Gastroesophageal sphincter (tissue), 4 donors: ENCODE results near the gene CLSTN1. TPM values are rescaled to one million over a fixed set of nuclear protein-coding genes. Genes with fewer than 3 reads are reported as not detected.

Experiments
- ATAC-seq: fragments of 150-250 bp; one replicate; pipeline ENCODE4 v1.9.1; 2016; ENCODE audit warnings: mild to moderate bottlenecking, moderate library complexity
- H3K27ac ChIP-seq, 4 donors: fragments of 200-600 bp; sonication (generic) in 3 of 4; 1 replicate in 3 of 4; 2 replicates in 1 of 4; pipeline ENCODE4 v1.5.1; 2016 to 2019
- H3K27me3 ChIP-seq: fragments of 200-600 bp; sonication (generic); one replicate; pipeline ENCODE4 v1.5.1; 2019
- H3K36me3 ChIP-seq, 2 donors: fragments of 200-600 bp; sonication (generic); one replicate each; pipeline ENCODE4 v1.5.1; 2019; ENCODE audit warnings: control low read depth in 1 of 2
- H3K4me1 ChIP-seq, 3 donors: fragments of 200-600 bp; sonication (generic); 1 replicate in 2 of 3; 2 replicates in 1 of 3; pipeline ENCODE4 v1.5.1; 2016 to 2019; ENCODE audit warnings: control low read depth in 2 of 3
- H3K4me3 ChIP-seq, 2 donors: fragments of 200-600 bp; sonication (generic); one replicate each; pipeline ENCODE4 v1.5.1; 2019; ENCODE audit warnings: mild to moderate bottlenecking in 1 of 2, moderate library complexity in 1 of 2
- H3K9me3 ChIP-seq, 3 donors: fragments of 200-600 bp; sonication (generic); one replicate each; pipeline ENCODE4 v1.5.1; 2017 to 2019; ENCODE audit warnings: control low read depth in 2 of 3
- EP300 ChIP-seq: sonication (generic); formaldehyde crosslinking; IDR thresholded peaks from one replicate; pipeline ENCODE4 v1.6.1; 2017; ENCODE audit warnings: antibody characterized with exemption, mild to moderate bottlenecking
- POLR2A ChIP-seq, 2 donors: fragments of 450-650 bp; IDR thresholded peaks; one replicate each; pipeline ENCODE4 v1.6.1; 2017; ENCODE audit warnings: antibody characterized with exemption in 2 of 2, mild to moderate bottlenecking in 2 of 2, moderate library complexity in 1 of 2
- POLR2AphosphoS5 ChIP-seq: sonication (generic); formaldehyde crosslinking; IDR thresholded peaks from one replicate; pipeline ENCODE4 v1.6.1; 2017; ENCODE audit warnings: antibody characterized with exemption
- WGBS, 2 donors: methylation state at CpG; one replicate each; pipeline ENCODE4 v1.1.5; 2018; ENCODE audit warnings: low coverage in 1 of 2; 5-methylcytosine and 5-hydroxymethylcytosine counted together
- total RNA-seq, 4 donors: library from RNA; depleted of rRNA; stranded (reverse); fragments of >200 nt; gene quantifications; one replicate each; pipeline ENCODE4 v1.1.0, GENCODE V29; 2016
- TF ChIP-seq, protein P1 (sequence below), 4 experiments: fragments of 200-600 bp in 2 of 4; fragments of 450-650 bp in 2 of 4; sonication (generic) in 1 of 4; IDR thresholded peaks; one replicate each; pipeline ENCODE4 v1.5.1; 2017 to 2019; ENCODE audit warnings: antibody characterized with exemption in 4 of 4, mild to moderate bottlenecking in 2 of 4, moderate library complexity in 2 of 4

CLSTN1 gene
- total RNA-seq, 4 donors from 2014 or later: 45.1 to 95.4 (median 58.7) TPM

DNA sequence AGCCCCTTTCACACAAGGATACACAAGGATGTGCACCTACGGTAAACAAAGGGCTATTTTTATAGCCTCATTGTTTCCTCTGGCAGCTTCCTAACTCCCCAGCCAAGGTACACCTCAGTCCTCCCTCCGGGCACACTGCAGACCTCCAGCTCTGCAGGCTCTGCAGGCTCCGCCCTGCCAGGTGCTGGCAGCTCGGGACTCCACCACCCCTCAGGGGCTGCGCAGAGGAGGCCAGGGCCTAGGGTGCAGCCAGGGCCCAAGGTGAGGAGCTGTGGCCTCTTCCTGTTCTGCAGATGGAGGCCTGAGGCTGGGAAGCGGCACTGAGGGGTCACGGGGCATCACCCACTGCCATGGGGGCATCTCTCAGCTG is 19.8 kb upstream of the CLSTN1 start:
- peak; percentile 8 for ATAC-seq
- WGBS, 2 donors: no CpG with 5 or more reads among the region's 7 CpGs

GRCh38 chr1:9842781-9843575 is 19.2 kb upstream of the CLSTN1 start:
- no peaks in the 10 kb centered on the region for H3K36me3 ChIP-seq
- H3K27me3 ChIP-seq: no peaks in the 10 kb centered on the region
- TF ChIP-seq, protein P1, sequence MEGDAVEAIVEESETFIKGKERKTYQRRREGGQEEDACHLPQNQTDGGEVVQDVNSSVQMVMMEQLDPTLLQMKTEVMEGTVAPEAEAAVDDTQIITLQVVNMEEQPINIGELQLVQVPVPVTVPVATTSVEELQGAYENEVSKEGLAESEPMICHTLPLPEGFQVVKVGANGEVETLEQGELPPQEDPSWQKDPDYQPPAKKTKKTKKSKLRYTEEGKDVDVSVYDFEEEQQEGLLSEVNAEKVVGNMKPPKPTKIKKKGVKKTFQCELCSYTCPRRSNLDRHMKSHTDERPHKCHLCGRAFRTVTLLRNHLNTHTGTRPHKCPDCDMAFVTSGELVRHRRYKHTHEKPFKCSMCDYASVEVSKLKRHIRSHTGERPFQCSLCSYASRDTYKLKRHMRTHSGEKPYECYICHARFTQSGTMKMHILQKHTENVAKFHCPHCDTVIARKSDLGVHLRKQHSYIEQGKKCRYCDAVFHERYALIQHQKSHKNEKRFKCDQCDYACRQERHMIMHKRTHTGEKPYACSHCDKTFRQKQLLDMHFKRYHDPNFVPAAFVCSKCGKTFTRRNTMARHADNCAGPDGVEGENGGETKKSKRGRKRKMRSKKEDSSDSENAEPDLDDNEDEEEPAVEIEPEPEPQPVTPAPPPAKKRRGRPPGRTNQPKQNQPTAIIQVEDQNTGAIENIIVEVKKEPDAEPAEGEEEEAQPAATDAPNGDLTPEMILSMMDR (IDR thresholded peaks at IDR 0.05): no peak
- TF ChIP-seq POLR2AphosphoS5 (no peak), EP300 (no peak), POLR2A (IDR thresholded peaks at IDR 0.05) (no peak)
- no peak for ATAC-seq
- peak overlapping the region in 1 of 4 donors; percentile 21 for H3K27ac ChIP-seq
- H3K9me3 ChIP-seq: no peaks in the 10 kb centered on the region
- no peak overlapping the region for H3K4me3 ChIP-seq
- H3K4me1 ChIP-seq: peaks cover 0 to 29% (median 0%) of the 10 kb centered on the region in 3 donors
- no CpG with 5 or more reads among the region's 20 CpGs for WGBS, 2 donors

More for the DNA sequence above, 19.8 kb upstream of the CLSTN1 start:
- Histone ChIP-seq H3K4me1 (peaks cover 0 to 29% (median 0%) of the 10 kb centered on the region in 3 donors), H3K36me3 (no peaks in the 10 kb centered on the region), H3K27ac (peak overlapping the region in 1 of 4 donors; percentile 21), H3K4me3 (no peak overlapping the region), H3K27me3 (no peaks in the 10 kb centered on the region), H3K9me3 (no peaks in the 10 kb centered on the region)
- no peak for TF ChIP-seq POLR2AphosphoS5
- TF ChIP-seq POLR2A (IDR thresholded peaks at IDR 0.05): no peak
- TF ChIP-seq, protein P1 (IDR thresholded peaks at IDR 0.05): no peak
- TF ChIP-seq EP300: no peak

DNA sequence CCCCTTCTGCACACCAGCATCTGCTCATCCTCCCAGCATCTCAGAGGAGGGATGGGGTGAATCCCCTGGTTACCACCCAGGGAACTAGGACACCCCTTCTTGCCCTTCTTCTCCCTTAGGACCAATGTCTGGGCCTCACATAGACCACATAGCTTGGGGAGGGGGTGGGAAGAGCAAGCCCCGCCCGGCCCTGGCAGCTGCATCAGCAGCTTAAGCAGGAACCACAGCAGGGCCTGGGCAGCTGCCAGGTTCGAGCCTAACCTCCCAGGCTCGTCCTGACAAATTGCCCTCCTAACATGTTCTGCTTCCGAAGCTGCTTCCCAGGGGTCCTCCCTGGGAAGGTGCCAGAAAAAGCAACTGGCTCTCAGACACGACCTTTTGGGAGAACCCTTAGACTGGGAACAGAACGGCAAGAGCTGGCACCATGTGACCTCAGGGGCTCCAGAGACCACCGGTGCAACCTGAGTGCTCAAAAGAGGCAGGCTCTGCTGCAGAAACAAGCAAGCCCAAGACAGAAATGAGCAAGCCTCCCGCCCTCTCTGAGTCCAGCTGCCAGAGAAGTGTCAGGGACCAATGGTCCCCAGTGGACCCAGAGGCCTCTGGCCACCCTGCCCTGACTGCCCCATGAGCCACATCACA is 18.4 kb upstream of the CLSTN1 start:
- 20 to 60% methylated on average over 1 to 2 of the region's 9 CpGs for WGBS, 2 donors
- no peak overlapping the region for H3K27ac ChIP-seq
- H3K36me3 ChIP-seq: no peaks in the 10 kb centered on the region

GRCh38 chr1:9841460-9841859 is 17.7 kb upstream of the CLSTN1 start:
- WGBS, 2 donors: 100% methylated on average over 1 of the region's 2 CpGs; no CpG with 5 or more reads in 1 of the 2 donors
- H3K36me3 ChIP-seq: no peaks in the 10 kb centered on the region
- H3K4me1 ChIP-seq: peaks cover 0 to 31% (median 0%) of the 10 kb centered on the region in 3 donors
- H3K27me3 ChIP-seq: no peaks in the 10 kb centered on the region
- no peak for TF ChIP-seq EP300
- TF ChIP-seq, protein P1 (IDR thresholded peaks at IDR 0.05): no peak
- no peak for TF ChIP-seq POLR2A (IDR thresholded peaks at IDR 0.05)
- no peak for TF ChIP-seq POLR2AphosphoS5
- no peaks in the 10 kb centered on the region for H3K9me3 ChIP-seq
- H3K4me3 ChIP-seq: no peak overlapping the region
- no peak overlapping the region for H3K27ac ChIP-seq
- ATAC-seq: no peak

More for the DNA sequence above, 18.4 kb upstream of the CLSTN1 start:
- ATAC-seq: no peak
- Histone ChIP-seq H3K4me3 (no peak overlapping the region), H3K27me3 (no peaks in the 10 kb centered on the region), H3K9me3 (no peaks in the 10 kb centered on the region), H3K4me1 (peaks cover 0 to 29% (median 0%) of the 10 kb centered on the region in 3 donors)
- TF ChIP-seq, protein P1 (IDR thresholded peaks at IDR 0.05): no peak
- no peak for TF ChIP-seq POLR2AphosphoS5
- no peak for TF ChIP-seq POLR2A (IDR thresholded peaks at IDR 0.05)
- TF ChIP-seq EP300: no peak
